ENCODE data around the gene PRSS27. TPM values are rescaled to one million over a fixed set of nuclear protein-coding genes. Genes with fewer than 3 reads are reported as not detected.

Gene PRSS27
- total and polyA plus RNA-seq, 2 of the 4 experiments (the other 2 are of a cell fraction), result under 0.01 to 0.58 TPM

- BruUV-seq (replicated peaks), result no TSS peak
- no peak for DNase-seq
- Histone ChIP-seq H4K8ac (ENCODE audit: low read depth in 2 of 2, low read length in 2 of 2) (no peak overlapping the region), H3K14ac (replicated peaks; ENCODE audit: low read depth, low read length) (no peak overlapping the region), H3K79me1 (ENCODE audit: low read depth in 1 of 2, low read length in 2 of 2) (peaks cover 0 to 8% of the 10 kb centered on the region in 2 experiments; a peak in 1 of 4 replicates), H2AFZ (replicated peaks; ENCODE audit: low read length, poor library complexity) (no peak overlapping the region), H2BK5ac (ENCODE audit: low read depth, low read length, poor library complexity, severe bottlenecking) (no peak overlapping the region), H3K56ac (ENCODE audit: extremely low read depth, insufficient read depth, low read length) (no peak overlapping the region), H3K27ac (ENCODE audit: insufficient read depth, low read length) (no peak overlapping the region), H3K36me3 (ENCODE audit: control insufficient read depth, insufficient read depth, low read length) (peaks cover 51% of the 10 kb centered on the region), H4K20me1 (ENCODE audit: insufficient read depth, low read length) (no peaks in the 10 kb centered on the region; the same call in none of the 2 replicates), H4K5ac (ENCODE audit: low read depth, low read length) (no peak overlapping the region), H3K27me3 (ENCODE audit: control insufficient read depth, insufficient read depth, low read length) (no peaks in the 10 kb centered on the region), H3K4ac (ENCODE audit: low read depth, low read length) (no peak overlapping the region), H2BK15ac (ENCODE audit: low read depth, low read length) (no peak overlapping the region), H2AK5ac (ENCODE audit: low read depth, low read length) (no peak overlapping the region), H3K9me3 (ENCODE audit: control insufficient read depth, insufficient read depth, low read length) (no peaks in the 10 kb centered on the region), H2AK9ac (replicated peaks; ENCODE audit: low read depth, low read length, poor library complexity) (no peak overlapping the region), H2BK120ac (ENCODE audit: low read depth, low read length) (no peak overlapping the region), H3K9ac (ENCODE audit: low read depth, low read length) (no peak overlapping the region), H3K18ac (ENCODE audit: low read depth, low read length) (no peak overlapping the region), H4K91ac (ENCODE audit: insufficient read depth, low read depth, low read length) (no peak overlapping the region), H3K4me2 (ENCODE audit: low read depth, low read length) (no peak overlapping the region), H2BK20ac (ENCODE audit: low read depth, low read length) (no peak overlapping the region), H3K4me3 (ENCODE audit: insufficient read depth, low read depth, low read length) (no peak overlapping the region), H3K23ac (ENCODE audit: low read depth, low read length) (no peak overlapping the region), H3K4me1 (ENCODE audit: control insufficient read depth, insufficient read depth, low read length) (no peaks in the 10 kb centered on the region), H3K9me1 (ENCODE audit: insufficient read depth, low read length) (no peaks in the 10 kb centered on the region; the same call in 1 of the 2 replicates)
- 90% methylated on average over 4 of the region's 10 CpGs; no CpG with 5 or more reads in 1 of the 2 experiments for WGBS, 2 experiments (ENCODE audit: extremely low coverage in 2 of 2, insufficient read length in 1 of 2)
- dilution Hi-C loops (cut with HindIII; ENCODE audit: low sequenced_read_pairs, unreplicated experiment), result no loop called here
- ChIA-PET CTCF (no interaction called here), POLR2A (ENCODE audit: unreplicated experiment) (no interaction called here)
- intact Hi-C loops (cut with micrococcal nuclease), result no loop called here
- no peak for ATAC-seq (ENCODE audit: low read depth)
- TF ChIP-seq BHLHE40 (IDR thresholded peaks at IDR 0.05; ENCODE audit: low read depth, low read length), result no peak
- TF ChIP-seq FOS (IDR thresholded peaks at IDR 0.05; ENCODE audit: low read depth, low read length), result no peak
- in situ Hi-C loops (cut with MboI; ENCODE audit: low sequenced_read_pairs), result no loop called here
Observed at GRCh38 chr16:2705351-2705750, 14.7 kb downstream of the PRSS27 start.
